ENCODE measurements around the gene CHMP1B.

Gene CHMP1B

DNA sequence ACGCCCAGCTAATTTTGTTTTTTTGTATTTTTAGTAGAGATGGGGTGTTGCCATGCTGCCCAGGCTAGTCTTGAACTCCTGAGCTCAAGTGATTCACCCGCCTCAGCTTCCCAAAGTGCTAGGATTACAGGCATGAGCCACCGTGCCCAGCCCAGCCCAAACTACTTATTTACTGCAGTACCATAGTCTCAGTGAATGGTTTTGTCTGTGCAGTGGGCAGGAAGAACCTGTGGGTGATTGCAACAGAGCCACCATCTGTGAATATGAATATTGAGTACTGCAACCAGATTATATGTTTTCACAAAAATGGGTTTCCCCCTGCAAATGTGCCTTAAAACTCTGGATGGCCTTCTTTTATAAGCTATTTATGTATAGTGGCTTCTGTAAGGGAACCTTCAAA is 47.9 kb downstream of the CHMP1B start:
- Histone ChIP-seq H3K27me3 (ENCODE audit: control insufficient read depth, insufficient read depth, low read length) (no peaks in the 10 kb centered on the region), H3K27ac (ENCODE audit: low read depth, low read length) (no peak overlapping the region), H3K4me3 (ENCODE audit: low read length) (no peak overlapping the region), H3K4me1 (ENCODE audit: control insufficient read depth, insufficient read depth, low read length) (no peaks in the 10 kb centered on the region), H3K36me3 (ENCODE audit: control insufficient read depth, insufficient read depth, low read length) (peaks cover 12% of the 10 kb centered on the region), H3K9ac (ENCODE audit: low read length) (no peak overlapping the region)

GRCh38 chr18:11901826-11902438 is 50.7 kb downstream of the CHMP1B start:
- Histone ChIP-seq H3K27me3 (ENCODE audit: control insufficient read depth, insufficient read depth, low read length) (no peaks in the 10 kb centered on the region), H3K27ac (ENCODE audit: low read depth, low read length) (no peak overlapping the region), H3K36me3 (ENCODE audit: control insufficient read depth, insufficient read depth, low read length) (peaks cover 9% of the 10 kb centered on the region), H3K4me3 (ENCODE audit: low read length) (no peak overlapping the region), H3K9ac (ENCODE audit: low read length) (no peak overlapping the region), H3K4me1 (ENCODE audit: control insufficient read depth, insufficient read depth, low read length) (no peaks in the 10 kb centered on the region)

DNA sequence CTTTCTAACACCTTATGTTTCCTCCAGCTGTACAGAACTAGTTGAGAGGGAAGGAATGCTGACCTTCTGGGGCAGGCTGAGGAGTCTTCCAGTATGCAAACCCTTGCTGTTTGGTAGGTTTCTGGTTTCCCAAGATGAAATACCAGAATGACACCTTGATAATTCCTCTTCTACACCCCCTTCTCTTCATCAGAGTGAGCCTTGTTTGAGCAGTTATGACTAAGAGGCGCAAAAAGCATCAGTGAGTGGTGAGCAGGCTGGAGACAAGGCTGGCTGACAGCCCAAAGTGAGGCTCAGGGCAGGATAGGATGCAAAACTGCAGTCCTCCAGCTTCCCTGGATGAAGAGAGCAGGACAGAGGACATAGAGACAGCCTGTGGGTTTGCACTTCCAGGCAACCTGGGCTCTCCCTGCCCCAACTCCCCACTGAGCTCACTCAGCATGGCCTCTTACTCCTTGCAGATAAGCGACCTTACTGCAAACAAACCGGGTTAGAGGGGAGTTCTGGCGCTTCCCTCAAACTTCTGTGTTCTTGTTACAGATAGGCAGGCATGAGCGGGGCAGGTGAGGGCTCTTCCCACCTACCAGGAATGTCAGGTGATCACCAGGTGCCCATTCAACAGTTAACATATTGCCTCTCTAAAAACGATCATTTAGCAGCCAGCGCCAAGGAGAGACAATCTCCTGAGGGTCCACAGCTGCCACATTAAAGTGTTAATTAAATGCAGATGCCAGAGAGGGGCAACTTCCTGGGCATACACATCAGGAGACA is 51.5 kb downstream of the CHMP1B start:
- H3K9ac ChIP-seq (ENCODE audit: low read length): no peak overlapping the region
- H3K4me1 ChIP-seq (ENCODE audit: control insufficient read depth, insufficient read depth, low read length): no peaks in the 10 kb centered on the region
- no peak overlapping the region for H3K27ac ChIP-seq (ENCODE audit: low read depth, low read length)
- H3K27me3 ChIP-seq (ENCODE audit: control insufficient read depth, insufficient read depth, low read length): no peaks in the 10 kb centered on the region
- H3K4me3 ChIP-seq (ENCODE audit: low read length): no peak overlapping the region
- H3K36me3 ChIP-seq (ENCODE audit: control insufficient read depth, insufficient read depth, low read length): peaks cover 9% of the 10 kb centered on the region
